SK-N-SH (cell line): Measurements from ENCODE around the gene SERPINA1. TPM values are rescaled to one million over a fixed set of nuclear protein-coding genes. Genes with fewer than 3 reads are reported as not detected.

ENCODE experiments used
- CTCF ChIA-PET: fragments of 300-600, 350-600 bp; formaldehyde crosslinking; extraction: SDS; loops from one replicate; lab custom pipeline; 2021; lab: Yijun Ruan, JAX
- POLR2A ChIA-PET: fragments of 350-600 bp; sonication (Branson Sonifier 250); formaldehyde crosslinking; extraction: SDS; loops from one replicate; lab custom pipeline; 2020; ENCODE audit warnings: antibody characterized with exemption, inconsistent platforms; lab: Yijun Ruan, JAX
- DNase-seq: peaks from one replicate; pipeline ENCODE4 v3.0.0; 2012
- H2AFZ ChIP-seq: fragments of 200-600 bp; sonication (generic); 2 replicates; pipeline ENCODE4 v1.8.1; 2016; ENCODE audit warnings: antibody characterized with exemption, mild to moderate bottlenecking, low read depth
- H3F3A ChIP-seq: fragments of 200-600 bp; sonication (generic); replicated peaks from 2 replicates; pipeline ENCODE3; 2016; ENCODE audit warnings: antibody characterized with exemption, mild to moderate bottlenecking; ENCODE audit not compliant: insufficient read depth
- H3K27ac ChIP-seq, 2 experiments: fragments of 200-500 bp in 1 of 2; fragments of 200-600 bp in 1 of 2; sonication (Bioruptor generic) in 1 of 2; sonication (generic), shearing (Covaris generic) in 1 of 2; 2 replicates each; pipeline versions ENCODE4 v1.5.1 to v1.6.1; 2014 to 2016; ENCODE audit warnings: low read depth in 2 of 2, inconsistent platforms in 1 of 2, low read length in 1 of 2, mild to moderate bottlenecking in 1 of 2, mixed read lengths in 1 of 2
- H3K27me3 ChIP-seq: fragments of 200-600 bp; sonication (generic), shearing (Covaris generic); 2 replicates; pipeline ENCODE4 v1.6.1; 2016; ENCODE audit warnings: mixed run types; ENCODE audit not compliant: insufficient read depth
- H3K36me3 ChIP-seq, 2 experiments: fragments of 200-500 bp in 1 of 2; fragments of 200-600 bp in 1 of 2; sonication (Bioruptor generic) in 1 of 2; sonication (generic) in 1 of 2; replicated peaks in 1 of 2; 2 replicates each; pipeline versions ENCODE3 to v1.5.1; 2014 to 2016; ENCODE audit warnings: low read length in 1 of 2, mild to moderate bottlenecking in 1 of 2; ENCODE audit not compliant: insufficient read depth in 2 of 2, control insufficient read depth in 1 of 2
- H3K4me1 ChIP-seq, 2 experiments: fragments of 200-500 bp in 1 of 2; fragments of 200-600 bp in 1 of 2; sonication (Bioruptor generic) in 1 of 2; sonication (generic), shearing (Covaris generic) in 1 of 2; 2 replicates each; pipeline versions ENCODE4 v1.5.1 to v1.6.1; 2014 to 2016; ENCODE audit warnings: low read depth in 1 of 2, low read length in 1 of 2, mixed run types in 1 of 2; ENCODE audit not compliant: insufficient read depth in 2 of 2, control insufficient read depth in 1 of 2
- H3K4me2 ChIP-seq: fragments of 200-600 bp; sonication (generic), shearing (Covaris generic); 2 replicates; pipeline ENCODE4 v1.6.1; 2017; ENCODE audit warnings: mixed run types
- H3K4me3 ChIP-seq, 2 experiments: fragments of 200-500 bp in 1 of 2; fragments of 200-600 bp in 1 of 2; sonication (Bioruptor generic) in 1 of 2; sonication (generic), shearing (Covaris generic) in 1 of 2; 2 replicates each; pipeline versions ENCODE4 v1.5.1 to v1.8.1; 2014 to 2016; ENCODE audit warnings: low read depth in 2 of 2, inconsistent platforms in 1 of 2, low read length in 1 of 2, mild to moderate bottlenecking in 1 of 2, mixed read lengths in 1 of 2, moderate library complexity in 1 of 2
- H3K79me2 ChIP-seq: fragments of 200-600 bp; sonication (generic); 2 replicates; pipeline ENCODE4 v1.8.1; 2017; ENCODE audit warnings: mild to moderate bottlenecking; ENCODE audit not compliant: insufficient read depth
- H3K9ac ChIP-seq: fragments of 200-600 bp; sonication (generic); 2 replicates; pipeline ENCODE4 v1.6.1; 2017; ENCODE audit warnings: mixed run types
- H3K9me2 ChIP-seq: fragments of 200-600 bp; sonication (generic); 2 replicates; pipeline ENCODE4 v1.6.1; 2017; ENCODE audit warnings: mixed run types
- H3K9me3 ChIP-seq: fragments of 200-600 bp; sonication (generic); 2 replicates; pipeline ENCODE4 v1.6.1; 2017; ENCODE audit warnings: mixed run types, mild to moderate bottlenecking, moderate library complexity
- H4K20me1 ChIP-seq: fragments of 200-600 bp; sonication (generic); 2 replicates; pipeline ENCODE4 v1.6.1; 2017; ENCODE audit warnings: mild to moderate bottlenecking, mixed run types; ENCODE audit not compliant: insufficient read depth
- CTCF ChIP-seq: fragments of 200-600 bp; sonication (generic); IDR thresholded peaks from 2 replicates; pipeline ENCODE4 v1.6.1; 2017; ENCODE audit warnings: antibody characterized with exemption, mild to moderate bottlenecking, moderate library complexity
- ELF1 ChIP-seq: IDR thresholded peaks from 2 replicates; pipeline ENCODE4 v1.4.0; 2012
- EZH2phosphoT487 ChIP-seq: fragments of 200-600 bp; sonication (generic); IDR thresholded peaks from 2 replicates; pipeline ENCODE4 v1.6.1; 2017; ENCODE audit warnings: low read depth, mixed run types, mild to moderate bottlenecking, antibody characterized with exemption, moderate library complexity, borderline replicate concordance
- FOSL2 ChIP-seq: IDR thresholded peaks from 2 replicates; pipeline ENCODE4 v1.4.0; 2012; ENCODE audit warnings: low read depth, mild to moderate bottlenecking, moderate library complexity, borderline replicate concordance
- FOXM1 ChIP-seq: IDR thresholded peaks from 2 replicates; pipeline ENCODE4 v1.4.0; 2012; ENCODE audit warnings: low read depth, mild to moderate bottlenecking
- GABPA ChIP-seq: IDR thresholded peaks from 2 replicates; pipeline ENCODE4 v1.4.0; 2012; ENCODE audit warnings: low read depth, mild to moderate bottlenecking
- JUND ChIP-seq: IDR thresholded peaks from 2 replicates; pipeline ENCODE4 v1.4.0; 2012
- MXI1 ChIP-seq: IDR thresholded peaks from 2 replicates; pipeline ENCODE4 v1.6.1; 2012; ENCODE audit warnings: mild to moderate bottlenecking, low read depth, low read length, improper control_type of control experiment
- RAD21 ChIP-seq: IDR thresholded peaks from 2 replicates; pipeline ENCODE4 v1.6.1; 2012; ENCODE audit warnings: mild to moderate bottlenecking, low read length
- REST ChIP-seq: IDR thresholded peaks from 2 replicates; pipeline ENCODE4 v1.6.1; 2012; ENCODE audit warnings: mild to moderate bottlenecking, low read depth, low read length, moderate library complexity
- RFX5 ChIP-seq: IDR thresholded peaks from 2 replicates; pipeline ENCODE4 v1.6.1; 2012; ENCODE audit warnings: mild to moderate bottlenecking, improper control_type of control experiment, low read length
- SIN3A ChIP-seq: IDR thresholded peaks from 2 replicates; pipeline ENCODE4 v1.6.1; 2012; ENCODE audit warnings: low read depth, mild to moderate bottlenecking, low read length, moderate library complexity, borderline replicate concordance
- SMC3 ChIP-seq: IDR thresholded peaks from 2 replicates; pipeline ENCODE4 v1.6.1; 2012; ENCODE audit warnings: low read depth, low read length, improper control_type of control experiment
- TCF12 ChIP-seq: IDR thresholded peaks from 2 replicates; pipeline ENCODE4 v1.4.0; 2012
- USF1 ChIP-seq: IDR thresholded peaks from 2 replicates; pipeline ENCODE4 v1.4.0; 2012; ENCODE audit warnings: low read depth, borderline replicate concordance
- YY1 ChIP-seq: IDR thresholded peaks from 2 replicates; pipeline ENCODE4 v1.4.0; 2012; ENCODE audit warnings: low read depth, mild to moderate bottlenecking
- WGBS: methylation state at CpG from one replicate; pipeline ENCODE4 v1.1.6; 2017; ENCODE audit warnings: low lambda C conversion rate; 5-methylcytosine and 5-hydroxymethylcytosine counted together
- polyA plus RNA-seq, 3 experiments: library from polyadenylated mRNA; depleted of rRNA; stranded (reverse); fragments of >200 nt; gene quantifications; 2 replicates each; pipeline ENCODE4 v1.2.3, GENCODE V29; 2012
- TF ChIP-seq, protein P1 (sequence below): fragments of 150-350 bp; IDR thresholded peaks from 2 replicates; pipeline ENCODE4 v1.6.1; 2017; ENCODE audit warnings: antibody characterized with exemption, low read length, low read depth, borderline replicate concordance
- TF ChIP-seq, protein P2 (sequence below): fragments of 150-350 bp; IDR thresholded peaks from 2 replicates; pipeline ENCODE4 v1.6.1; 2016; ENCODE audit warnings: mild to moderate bottlenecking, low read depth, low read length

The SERPINA1 gene
- polyA plus RNA-seq, 1 of the 3 experiments (the other 2 are of a cell fraction), result 11.3 TPM

- no peak overlapping the region for H3K4me3 ChIP-seq
- H3K36me3 ChIP-seq, result no peaks in the 10 kb centered on the region
- no peaks in the 10 kb centered on the region for H3F3A ChIP-seq
- H4K20me1 ChIP-seq, result no peaks in the 10 kb centered on the region
- ChIA-PET CTCF (no interaction called here), POLR2A (no interaction called here)
- H3K79me2 ChIP-seq, result no peaks in the 10 kb centered on the region
- 77% methylated on average over 18 of the region's 18 CpGs for WGBS
- no peaks in the 10 kb centered on the region for H3K9me3 ChIP-seq
- no peaks in the 10 kb centered on the region for H3K9me2 ChIP-seq
- H3K27me3 ChIP-seq, result no peaks in the 10 kb centered on the region
- TF ChIP-seq ELF1 (no peak), EZH2phosphoT487 (no peak), CTCF (no peak), GABPA (no peak), RAD21 (no peak), TCF12 (no peak), SMC3 (no peak), RFX5 (no peak), FOXM1 (no peak), MXI1 (no peak), FOSL2 (no peak), JUND (no peak), SIN3A (no peak), USF1 (no peak), YY1 (no peak), REST (no peak)
- TF ChIP-seq, protein P1, sequence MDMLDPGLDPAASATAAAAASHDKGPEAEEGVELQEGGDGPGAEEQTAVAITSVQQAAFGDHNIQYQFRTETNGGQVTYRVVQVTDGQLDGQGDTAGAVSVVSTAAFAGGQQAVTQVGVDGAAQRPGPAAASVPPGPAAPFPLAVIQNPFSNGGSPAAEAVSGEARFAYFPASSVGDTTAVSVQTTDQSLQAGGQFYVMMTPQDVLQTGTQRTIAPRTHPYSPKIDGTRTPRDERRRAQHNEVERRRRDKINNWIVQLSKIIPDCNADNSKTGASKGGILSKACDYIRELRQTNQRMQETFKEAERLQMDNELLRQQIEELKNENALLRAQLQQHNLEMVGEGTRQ, result no peak
- TF ChIP-seq, protein P2, sequence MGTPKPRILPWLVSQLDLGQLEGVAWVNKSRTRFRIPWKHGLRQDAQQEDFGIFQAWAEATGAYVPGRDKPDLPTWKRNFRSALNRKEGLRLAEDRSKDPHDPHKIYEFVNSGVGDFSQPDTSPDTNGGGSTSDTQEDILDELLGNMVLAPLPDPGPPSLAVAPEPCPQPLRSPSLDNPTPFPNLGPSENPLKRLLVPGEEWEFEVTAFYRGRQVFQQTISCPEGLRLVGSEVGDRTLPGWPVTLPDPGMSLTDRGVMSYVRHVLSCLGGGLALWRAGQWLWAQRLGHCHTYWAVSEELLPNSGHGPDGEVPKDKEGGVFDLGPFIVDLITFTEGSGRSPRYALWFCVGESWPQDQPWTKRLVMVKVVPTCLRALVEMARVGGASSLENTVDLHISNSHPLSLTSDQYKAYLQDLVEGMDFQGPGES, result no peak
- no peaks in the 10 kb centered on the region for H3K4me1 ChIP-seq
- no peak for DNase-seq
- H3K27ac ChIP-seq, result no peak overlapping the region
- no peak overlapping the region for H3K4me2 ChIP-seq
- H2AFZ ChIP-seq, result no peak overlapping the region
- no peak overlapping the region for H3K9ac ChIP-seq
These were observed 5.4 kb downstream of the SERPINA1 start for GRCh38 chr14:94382716-94383596.
